Measurements from ENCODE around the gene C1orf74.

The C1orf74 gene

DNA sequence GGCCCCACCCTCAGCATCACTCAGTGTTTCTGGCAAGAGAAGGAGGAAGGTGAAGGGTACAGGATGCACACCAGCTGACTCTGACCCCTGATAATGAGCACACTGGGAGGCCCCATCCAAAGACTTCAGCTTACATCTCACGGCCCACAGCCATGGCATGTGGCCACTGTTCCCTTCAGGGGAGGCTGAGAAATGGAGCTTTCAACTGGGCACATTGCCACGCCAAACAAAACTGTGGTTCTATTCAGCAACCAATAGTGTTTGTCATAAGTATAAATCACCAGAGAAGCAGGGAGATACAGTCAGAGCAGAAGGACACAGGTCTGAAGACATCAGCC lies 41.2 kb downstream of the C1orf74 start:
- H3K4me3 ChIP-seq (ENCODE audit: low read depth, low read length), result no peak overlapping the region
- no peak for TF ChIP-seq CTCF (IDR thresholded peaks at IDR 0.05; ENCODE audit: low read depth, low read length)

DNA sequence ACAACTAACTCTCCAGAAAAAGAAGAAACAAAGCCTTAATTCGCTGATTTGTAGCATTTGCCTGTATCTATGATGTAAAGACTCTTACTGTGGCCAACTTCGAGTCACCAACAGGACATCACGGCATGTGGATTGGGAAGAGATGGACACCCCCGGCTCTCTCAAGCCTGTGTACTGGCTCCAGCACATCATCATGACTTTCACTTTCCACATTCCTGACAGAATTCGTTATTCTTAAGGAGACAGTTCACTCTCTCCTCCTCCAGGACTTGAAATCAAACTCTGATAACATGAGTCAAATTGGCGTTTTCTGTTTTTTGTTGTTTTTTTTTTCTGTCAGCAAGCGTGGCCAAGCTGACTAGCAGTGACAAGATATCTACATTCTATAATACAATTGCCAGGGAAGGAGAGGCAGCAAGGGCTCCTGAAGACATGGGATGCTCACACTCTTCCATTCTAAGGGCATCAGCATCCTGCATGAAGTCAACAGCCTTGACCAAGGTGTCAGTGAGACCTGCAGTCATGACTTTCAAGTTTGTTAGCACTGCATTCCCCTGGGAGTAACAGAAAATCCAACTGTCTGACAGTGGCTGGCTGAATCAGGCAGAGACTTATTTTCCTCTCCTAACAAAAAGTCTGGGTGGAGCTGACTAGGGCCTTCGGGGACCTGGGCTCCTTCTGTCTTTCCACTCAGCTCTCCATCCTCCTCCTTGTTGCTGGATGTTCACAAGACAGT lies 41.8 kb downstream of the C1orf74 start:
- H3K4me3 ChIP-seq (ENCODE audit: low read depth, low read length), result no peak overlapping the region
- no peak for TF ChIP-seq CTCF (IDR thresholded peaks at IDR 0.05; ENCODE audit: low read depth, low read length)

GRCh38 chr1:209741889-209742288 lies 42.5 kb downstream of the C1orf74 start:
- TF ChIP-seq CTCF (IDR thresholded peaks at IDR 0.05; ENCODE audit: low read depth, low read length), result no peak
- H3K4me3 ChIP-seq (ENCODE audit: low read depth, low read length), result no peak overlapping the region

DNA sequence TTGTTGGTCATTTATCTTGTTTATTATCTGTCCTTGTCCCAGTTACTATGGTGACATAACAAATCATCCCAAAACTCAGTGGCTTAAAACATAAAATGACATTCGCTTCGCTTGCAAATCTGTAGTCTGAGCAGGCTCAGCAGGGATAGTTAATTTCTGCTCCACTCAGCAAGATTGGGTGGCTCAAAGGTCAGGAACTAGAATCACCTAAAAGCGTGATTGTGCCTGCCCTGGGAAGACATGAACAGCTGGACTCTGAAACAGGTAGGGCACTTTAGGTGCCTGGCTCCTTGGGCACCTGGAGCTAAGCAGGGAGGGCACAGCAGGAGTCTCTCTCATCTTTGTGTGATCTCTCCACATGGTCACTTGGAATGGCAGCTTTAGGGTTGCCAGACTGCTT lies 43.2 kb downstream of the C1orf74 start:
- TF ChIP-seq CTCF (IDR thresholded peaks at IDR 0.05; ENCODE audit: low read depth, low read length), result no peak
- H3K4me3 ChIP-seq (ENCODE audit: low read depth, low read length), result no peak overlapping the region

- no peak overlapping the region for H3K4me3 ChIP-seq (ENCODE audit: low read depth, low read length)
- no peak for TF ChIP-seq CTCF (IDR thresholded peaks at IDR 0.05; ENCODE audit: low read depth, low read length)
Observed at GRCh38 chr1:209738270-209738669, 46.1 kb downstream of the C1orf74 start.

DNA sequence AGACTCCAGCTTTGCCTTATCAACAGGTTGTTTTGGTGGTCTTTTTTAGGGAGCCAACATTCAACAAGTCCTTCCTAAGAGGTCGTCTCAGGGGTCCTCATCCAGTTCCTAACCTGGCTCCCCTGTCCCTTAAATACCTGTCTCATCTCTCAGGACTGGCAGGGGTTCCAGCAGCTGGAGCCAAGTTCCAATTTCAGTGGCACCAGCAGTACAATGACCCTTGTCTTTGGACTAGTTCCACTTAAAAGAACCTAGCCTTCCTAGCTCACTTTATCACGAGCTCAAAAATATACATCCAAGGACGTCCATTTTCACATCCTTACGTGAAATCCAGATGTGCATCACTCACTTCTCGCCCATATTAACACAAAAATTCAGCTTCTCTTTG lies 47.2 kb downstream of the C1orf74 start:
- TF ChIP-seq CTCF (IDR thresholded peaks at IDR 0.05; ENCODE audit: low read depth, low read length), result no peak

DNA sequence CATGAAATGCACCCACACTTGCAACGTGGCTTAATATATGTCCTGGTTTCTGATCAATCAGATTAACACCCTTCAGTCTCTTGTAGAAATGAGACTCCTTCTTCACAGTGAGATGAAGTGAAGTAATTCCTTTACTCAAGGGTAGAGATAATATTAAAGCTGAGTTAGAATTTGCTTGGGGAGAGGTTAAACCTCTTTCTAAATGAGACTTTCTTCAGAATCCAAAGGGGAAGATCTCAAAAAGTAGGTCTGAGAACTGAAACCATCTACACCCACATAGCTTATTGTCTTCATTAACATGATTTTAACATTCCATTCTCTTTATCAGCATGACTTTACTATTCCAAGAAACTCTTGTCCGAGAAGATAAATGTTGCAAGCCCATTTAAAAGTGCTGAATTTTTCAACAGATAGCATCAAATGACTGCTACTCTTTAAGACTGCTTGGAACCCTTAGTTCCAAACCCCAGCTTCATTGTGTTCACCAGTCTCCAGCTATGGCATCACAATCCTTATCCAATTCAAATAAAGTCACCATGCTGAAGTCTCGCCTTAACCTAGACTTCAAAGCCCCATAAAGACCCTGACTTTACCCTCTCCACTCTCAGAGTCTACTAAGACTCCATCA lies 47.8 kb downstream of the C1orf74 start:
- H3K4me3 ChIP-seq (ENCODE audit: low read depth, low read length), result no peak overlapping the region
- TF ChIP-seq CTCF (IDR thresholded peaks at IDR 0.05; ENCODE audit: low read depth, low read length), result no peak

More for the DNA sequence above, 47.2 kb downstream of the C1orf74 start:
- H3K4me3 ChIP-seq (ENCODE audit: low read depth, low read length), result no peak overlapping the region

Measured in WI38 (cell line).